ENCODE results near the gene MSI2.

The MSI2 gene

GRCh38 chr17:57628421-57628820, 372.1 kb downstream of the MSI2 start:
- TF ChIP-seq ZBTB7A (IDR thresholded peaks at IDR 0.05; ENCODE audit: low read depth): no peak
- no peak for TF ChIP-seq REST (IDR thresholded peaks at IDR 0.05; ENCODE audit: low read depth)
- TF ChIP-seq CEBPB (IDR thresholded peaks at IDR 0.05): no peak
- no peak for TF ChIP-seq NFIC (IDR thresholded peaks at IDR 0.05)
- no peak for TF ChIP-seq CREB1 (IDR thresholded peaks at IDR 0.05; ENCODE audit: low read depth)
- TF ChIP-seq TAF1 (IDR thresholded peaks at IDR 0.05; ENCODE audit: low read depth): no peak
- TF ChIP-seq USF1 (IDR thresholded peaks at IDR 0.05): no peak
- TF ChIP-seq FOXM1 (IDR thresholded peaks at IDR 0.05; ENCODE audit: borderline replicate concordance, low read depth): no peak
- TF ChIP-seq RAD21 (IDR thresholded peaks at IDR 0.05; ENCODE audit: low read depth): no peak
- no peak for TF ChIP-seq TEAD4 (IDR thresholded peaks at IDR 0.05)

GRCh38 chr17:57629470-57629869, 373.1 kb downstream of the MSI2 start:
- TF ChIP-seq FOXM1 (IDR thresholded peaks at IDR 0.05; ENCODE audit: borderline replicate concordance, low read depth) (no peak), REST (IDR thresholded peaks at IDR 0.05; ENCODE audit: low read depth) (no peak), YY1 (IDR thresholded peaks at IDR 0.05; ENCODE audit: low read depth) (no peak), CEBPB (IDR thresholded peaks at IDR 0.05) (no peak), TAF1 (IDR thresholded peaks at IDR 0.05; ENCODE audit: low read depth) (no peak), TEAD4 (IDR thresholded peaks at IDR 0.05) (no peak), MAX (IDR thresholded peaks at IDR 0.05) (no peak), EGR1 (IDR thresholded peaks at IDR 0.05) (no peak), CREB1 (IDR thresholded peaks at IDR 0.05; ENCODE audit: low read depth) (no peak), ZBTB7A (IDR thresholded peaks at IDR 0.05; ENCODE audit: low read depth) (no peak), EP300 (IDR thresholded peaks at IDR 0.05; ENCODE audit: borderline replicate concordance) (no peak), NFIC (IDR thresholded peaks at IDR 0.05) (no peak), USF1 (IDR thresholded peaks at IDR 0.05) (no peak), RAD21 (IDR thresholded peaks at IDR 0.05; ENCODE audit: low read depth) (no peak)

GRCh38 chr17:57629886-57630285, 373.6 kb downstream of the MSI2 start:
- no peak for TF ChIP-seq TAF1 (IDR thresholded peaks at IDR 0.05; ENCODE audit: low read depth)
- no peak for TF ChIP-seq YY1 (IDR thresholded peaks at IDR 0.05; ENCODE audit: low read depth)
- no peak for TF ChIP-seq FOXM1 (IDR thresholded peaks at IDR 0.05; ENCODE audit: borderline replicate concordance, low read depth)
- no peak for TF ChIP-seq CEBPB (IDR thresholded peaks at IDR 0.05)
- no peak for TF ChIP-seq EGR1 (IDR thresholded peaks at IDR 0.05)
- no peak for TF ChIP-seq MAX (IDR thresholded peaks at IDR 0.05)
- TF ChIP-seq CREB1 (IDR thresholded peaks at IDR 0.05; ENCODE audit: low read depth): no peak

- TF ChIP-seq RAD21 (IDR thresholded peaks at IDR 0.05; ENCODE audit: low read depth) (no peak), MAX (IDR thresholded peaks at IDR 0.05) (no peak), TAF1 (IDR thresholded peaks at IDR 0.05; ENCODE audit: low read depth) (no peak), TCF12 (IDR thresholded peaks at IDR 0.05; ENCODE audit: low read depth) (no peak), TEAD4 (IDR thresholded peaks at IDR 0.05) (no peak), ZBTB7A (IDR thresholded peaks at IDR 0.05; ENCODE audit: low read depth) (no peak), REST (IDR thresholded peaks at IDR 0.05; ENCODE audit: low read depth) (no peak), EGR1 (IDR thresholded peaks at IDR 0.05) (no peak), CREB1 (IDR thresholded peaks at IDR 0.05; ENCODE audit: low read depth) (no peak), FOXM1 (IDR thresholded peaks at IDR 0.05; ENCODE audit: borderline replicate concordance, low read depth) (no peak), USF1 (IDR thresholded peaks at IDR 0.05) (no peak), EP300 (IDR thresholded peaks at IDR 0.05; ENCODE audit: borderline replicate concordance) (no peak), CEBPB (IDR thresholded peaks at IDR 0.05) (no peak)
Observed at GRCh38 chr17:57630736-57631135, 374.4 kb downstream of the MSI2 start.

All from Ishikawa (cell line).